COLO668 (cell line): ENCODE data around the gene PGA3.
"Not testable (repeated sequence)": the region's sequence is repeated elsewhere in the genome, so short reads cannot be mapped to it uniquely, and the experiment has no call there.

ENCODE experiments used
- DNase-seq: peaks from one replicate; lab custom pipeline; 2025; ENCODE audit not compliant: unreplicated experiment; lab: John Stamatoyannopoulos, UW

Gene PGA3

DNA sequence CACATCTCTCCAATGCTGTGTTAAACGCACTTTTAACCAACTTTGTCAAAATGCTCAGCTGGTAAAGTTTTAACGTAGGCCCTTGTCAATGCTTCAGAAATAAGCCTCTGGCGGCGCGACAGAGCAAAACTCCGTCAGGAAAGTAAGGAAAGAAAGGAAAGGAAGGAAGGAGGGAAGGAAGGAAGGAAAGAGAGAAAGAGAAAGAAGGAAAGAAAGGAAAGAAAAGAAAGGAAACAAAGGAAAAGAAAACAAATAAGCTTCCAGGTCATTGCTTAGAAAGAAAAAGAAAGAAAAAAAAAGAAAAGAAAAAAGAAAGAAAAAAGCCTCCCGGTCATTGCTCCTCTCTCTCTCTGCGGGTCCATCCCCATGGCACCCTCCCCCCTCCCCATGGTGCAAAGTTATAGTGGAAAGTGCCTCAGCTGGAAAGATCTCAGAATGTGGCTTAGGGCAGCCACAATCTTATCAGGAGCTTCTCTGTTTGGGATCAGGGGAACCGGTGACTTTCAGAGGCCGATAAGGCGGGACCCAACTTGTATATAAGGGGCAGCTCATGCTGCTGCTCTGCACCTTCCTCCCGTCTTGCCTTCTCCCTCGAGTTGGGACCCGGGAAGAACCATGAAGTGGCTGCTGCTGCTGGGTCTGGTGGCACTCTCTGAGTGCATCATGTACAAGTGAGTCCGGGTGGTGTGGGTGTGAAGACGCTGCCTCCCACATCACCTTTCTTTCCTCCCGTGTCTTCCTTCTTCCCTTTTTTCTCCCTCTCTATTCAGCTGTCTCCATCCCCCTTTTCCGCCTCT, at the start of gene PGA3:
Gene PGA3 (plus strand): TSS at position 566 of the 797 bp plus-strand sequence. CDS start 50 bp downstream, at position 616.
- not testable (repeated sequence) for DNase-seq

GRCh38 chr11:61153593-61154095, 49.7 kb upstream of the PGA3 start:
- no peak for DNase-seq

- no peak for DNase-seq
These were observed 48.8 kb upstream of the PGA3 start for GRCh38 chr11:61154528-61154927.

- no peak for DNase-seq
These were observed 48.0 kb upstream of the PGA3 start for GRCh38 chr11:61155312-61155711.

GRCh38 chr11:61155741-61156140, 47.6 kb upstream of the PGA3 start:
- no peak for DNase-seq

- no peak for DNase-seq
These were observed 45.6 kb upstream of the PGA3 start for GRCh38 chr11:61157743-61158142.

DNA sequence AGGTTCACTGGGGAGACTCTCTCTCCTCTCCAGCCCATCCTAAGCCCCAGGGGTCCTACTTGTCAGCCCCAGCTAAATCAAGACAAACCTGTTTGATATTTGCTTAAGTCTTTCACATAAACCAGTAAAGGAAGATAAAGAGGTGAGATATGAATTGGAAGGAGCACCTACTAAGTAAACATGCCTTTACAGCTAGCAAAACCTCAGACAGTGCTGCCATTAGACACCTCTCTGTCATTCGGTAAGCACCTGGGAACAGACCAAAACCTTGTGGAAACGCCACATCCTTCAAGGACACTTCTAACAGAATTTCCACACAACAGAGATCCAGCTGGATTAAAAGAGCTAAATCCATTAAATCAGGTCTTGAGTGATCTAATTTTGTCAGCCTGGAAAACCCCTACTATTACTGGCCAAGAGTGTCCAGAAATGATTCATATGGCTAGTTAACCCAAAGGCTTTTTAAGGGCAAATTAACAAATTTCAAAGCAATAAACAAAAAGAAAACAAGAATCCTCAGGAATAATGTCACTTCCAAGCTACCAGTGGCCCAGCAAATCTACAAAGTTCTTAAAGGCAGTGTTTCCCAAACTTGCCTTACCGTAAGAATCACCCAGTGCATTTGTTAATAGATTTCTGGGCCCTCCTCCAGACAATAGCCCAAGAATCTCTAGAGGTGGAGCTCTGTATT, 44.5 kb upstream of the PGA3 start:
- peak; percentile 16 for DNase-seq

GRCh38 chr11:61160487-61161189, 42.7 kb upstream of the PGA3 start:
- peak; percentile 39 for DNase-seq

DNA sequence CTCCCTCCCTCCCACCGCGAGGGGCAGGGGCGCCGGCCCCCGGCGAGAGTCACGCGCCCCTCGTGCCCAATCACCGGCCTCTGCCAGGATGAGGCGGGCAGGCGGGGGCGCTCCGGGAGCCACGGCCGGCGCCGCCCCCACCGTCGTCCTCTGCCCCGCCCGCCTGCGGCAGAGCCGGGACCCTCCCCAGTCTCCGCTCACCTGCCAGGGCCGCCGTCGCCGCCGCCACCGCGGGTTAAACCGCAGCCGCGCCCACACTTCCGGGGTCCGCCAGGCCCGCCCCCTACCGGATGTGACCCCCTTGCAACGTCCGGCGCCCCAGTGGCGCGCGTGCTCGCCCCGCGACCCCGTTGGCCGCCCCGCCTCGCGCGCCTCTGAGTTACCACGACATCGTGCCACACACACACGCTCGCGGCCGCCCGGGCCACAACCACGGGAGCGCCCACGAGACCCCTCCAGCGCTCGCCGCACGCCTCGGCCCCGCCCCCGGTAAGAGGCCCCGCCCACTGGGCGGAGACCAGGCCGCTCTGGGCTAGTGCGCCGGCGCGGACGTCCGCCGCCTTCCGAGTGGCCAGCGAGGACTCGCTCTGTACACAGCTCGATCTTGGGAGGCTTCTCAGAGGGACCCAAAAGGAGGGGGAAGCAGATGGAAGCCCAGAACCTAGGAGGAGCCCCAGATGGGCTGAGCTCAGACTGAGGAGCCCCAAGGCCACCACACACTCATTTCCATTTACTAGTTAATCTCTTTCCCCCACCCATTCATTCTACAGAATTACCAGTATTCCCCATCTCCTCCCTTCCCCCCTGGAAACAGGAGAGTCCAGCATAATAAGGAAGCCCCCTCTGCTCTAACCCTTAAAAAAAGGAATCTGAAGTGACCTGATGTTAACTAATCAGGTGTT, 41.9 kb upstream of the PGA3 start, which contains the start of gene VPS37C:
Gene VPS37C (minus strand): TSS at position 237 of the 902 bp plus-strand sequence. CDS start 22,597 bp downstream, outside the sequence.
- DNase-seq, result peak; percentile 96

- DNase-seq, result peak; percentile 22
These were observed 41.0 kb upstream of the PGA3 start for GRCh38 chr11:61162092-61162941.

DNA sequence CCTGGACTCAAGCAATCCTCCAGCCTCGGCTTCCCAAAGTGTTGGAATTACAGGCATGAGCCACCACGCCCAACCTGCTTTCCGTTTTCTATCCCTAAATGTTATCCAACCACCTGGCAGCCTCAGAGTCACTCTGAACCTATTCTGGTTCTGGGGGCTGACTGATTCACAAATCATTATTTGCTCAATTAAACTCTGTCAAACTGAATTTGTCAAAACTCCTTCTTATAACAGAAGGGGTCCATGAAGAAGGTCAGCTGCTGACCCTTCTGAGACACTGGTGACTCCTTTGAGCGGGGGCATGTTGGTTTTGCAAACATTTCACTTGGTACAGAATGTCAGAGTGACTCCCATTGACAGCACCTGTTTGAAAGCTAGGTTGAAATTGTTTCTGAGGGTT, 40.3 kb upstream of the PGA3 start:
- no peak for DNase-seq

GRCh38 chr11:61163714-61164605, 39.4 kb upstream of the PGA3 start:
- DNase-seq, result no peak

DNA sequence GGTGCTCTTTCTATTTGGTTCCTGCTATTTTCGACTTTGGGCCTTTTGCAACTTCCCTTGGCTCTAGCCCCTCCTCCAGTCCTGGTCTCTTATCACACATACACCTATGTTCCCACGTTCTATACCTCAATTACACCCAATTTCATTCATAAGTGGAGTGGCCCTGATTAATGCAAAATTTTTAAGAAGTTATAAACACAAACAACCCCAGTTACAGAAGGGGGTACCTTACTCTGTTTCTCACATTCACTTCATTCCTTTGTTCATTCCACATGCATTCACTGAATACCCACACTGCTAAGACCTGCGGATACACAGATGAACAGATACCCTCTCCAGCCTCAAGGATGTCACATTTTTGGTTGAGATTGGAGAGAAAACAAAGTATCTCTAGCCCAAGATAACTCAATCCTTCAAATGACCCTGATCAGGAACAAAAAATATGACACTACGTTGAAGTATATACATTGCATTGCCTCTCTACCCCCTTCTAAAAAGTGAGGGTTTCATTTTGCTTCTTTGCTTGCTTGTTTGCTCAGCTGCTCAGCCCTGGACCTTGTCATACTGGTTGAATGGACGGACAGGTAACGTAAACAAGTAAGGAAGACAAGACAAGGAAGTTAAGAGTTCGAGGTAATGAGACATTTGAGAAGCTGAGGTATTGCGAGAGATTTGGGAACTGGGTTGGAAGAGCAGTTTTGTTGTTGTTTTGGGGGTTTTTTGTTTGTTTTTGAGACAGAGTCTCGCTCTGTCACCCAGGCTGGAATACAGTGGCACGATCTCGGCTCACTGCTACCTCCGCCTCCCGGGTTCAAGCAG, 38.5 kb upstream of the PGA3 start:
- peak; percentile 73 for DNase-seq

DNA sequence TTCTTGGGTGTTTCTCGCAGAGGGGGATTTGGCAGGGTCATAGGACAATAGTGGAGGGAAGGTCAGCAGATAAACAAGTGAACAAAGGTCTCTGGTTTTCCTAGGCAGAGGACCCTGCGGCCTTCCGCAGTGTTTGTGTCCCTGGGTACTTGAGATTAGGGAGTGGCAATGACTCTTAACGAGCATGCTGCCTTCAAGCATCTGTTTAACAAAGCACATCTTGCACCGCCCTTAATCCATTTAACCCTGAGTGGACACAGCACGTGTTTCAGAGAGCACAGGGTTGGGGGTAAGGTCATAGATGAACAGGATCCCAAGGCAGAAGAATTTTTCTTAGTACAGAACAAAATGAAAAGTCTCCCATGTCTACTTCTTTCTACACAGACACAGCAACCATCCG, 37.5 kb upstream of the PGA3 start:
- not testable (repeated sequence) for DNase-seq

DNA sequence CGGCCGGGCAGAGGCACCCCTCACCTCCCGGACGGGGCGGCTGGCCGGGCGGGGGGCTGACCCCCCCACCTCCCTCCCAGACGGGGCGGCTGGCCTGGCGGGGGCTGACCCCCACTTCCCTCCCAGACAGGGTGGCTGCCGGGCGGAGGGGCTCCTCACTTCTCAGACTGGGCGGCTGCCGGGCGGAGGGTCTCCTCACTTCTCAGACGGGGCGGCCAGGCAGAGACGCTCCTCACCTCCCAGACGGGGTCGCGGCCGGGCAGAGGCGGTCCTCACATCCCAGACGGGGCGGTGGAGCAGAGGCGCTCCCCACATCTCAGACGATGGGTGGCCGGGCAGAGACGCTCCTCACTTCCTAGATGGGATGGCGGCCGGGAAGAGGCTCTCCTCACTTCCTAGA, 37.0 kb upstream of the PGA3 start:
- DNase-seq, result not testable (repeated sequence)

DNA sequence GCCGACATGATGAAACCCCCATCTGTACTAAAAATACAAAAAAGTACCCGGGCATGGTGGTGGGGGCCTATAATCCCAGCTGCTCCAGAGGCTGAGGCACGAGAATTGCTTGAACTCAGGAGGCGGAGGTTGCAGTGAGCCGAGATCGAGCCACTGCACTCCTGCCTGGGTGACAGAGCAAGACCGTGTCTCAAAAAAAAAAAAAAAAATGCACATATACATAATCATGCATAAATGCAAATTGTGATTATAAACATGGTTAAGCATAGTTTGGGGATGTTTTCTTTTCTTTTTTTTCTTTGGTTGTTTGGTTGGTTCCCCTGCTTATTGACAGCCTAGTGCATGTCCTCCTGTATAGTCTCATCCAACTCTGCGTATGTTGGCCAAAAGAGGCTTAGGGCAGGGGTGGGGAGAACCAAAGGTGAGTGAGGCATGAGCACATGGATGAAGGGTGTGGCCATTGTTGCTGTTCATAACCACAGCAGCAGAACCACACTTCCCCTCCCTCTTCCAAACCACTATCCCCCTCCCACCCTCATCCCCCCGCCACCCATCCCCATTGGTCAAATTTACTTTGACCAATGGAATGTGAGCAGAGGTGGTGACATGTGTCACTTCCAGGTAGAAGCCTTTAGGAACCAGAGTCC, 35.1 kb upstream of the PGA3 start:
- DNase-seq, result no peak

GRCh38 chr11:61168800-61169199, 34.5 kb upstream of the PGA3 start:
- no peak for DNase-seq
